Measurements from ENCODE around the gene ARHGAP18. TPM values are rescaled to one million over a fixed set of nuclear protein-coding genes. Genes with fewer than 3 reads are reported as not detected.

ARHGAP18 gene
- total and polyA plus RNA-seq, 2 experiments from 2014 or later, result 4.3 to 5.0 TPM

- TF ChIP-seq ZNF462 (CRISPR knock-in tag; IDR thresholded peaks at IDR 0.05) (no peak), STAT1 (IDR thresholded peaks at IDR 0.05; ENCODE audit: unreplicated experiment) (no peak), EZH2 (IDR thresholded peaks at IDR 0.05; ENCODE audit: low read depth, unreplicated experiment) (no peak), NANOG (IDR thresholded peaks at IDR 0.05; ENCODE audit: borderline replicate concordance) (no peak), EZH2phosphoT487 (IDR thresholded peaks at IDR 0.05; ENCODE audit: unreplicated experiment) (no peak), CREB1 (CRISPR knock-in tag; IDR thresholded peaks at IDR 0.05; ENCODE audit: low read depth) (no peak)
Observed at GRCh38 chr6:129586815-129587214, 123.2 kb downstream of the ARHGAP18 start (continued).

GRCh38 chr6:129583866-129584265 lies 126.1 kb downstream of the ARHGAP18 start:
- H3K4me1 ChIP-seq (ENCODE audit: insufficient read depth), result no peaks in the 10 kb centered on the region
- no peaks in the 10 kb centered on the region for H3K4me1 Mint-ChIP-seq
- ATAC-seq (no peak), DNase-seq (ENCODE audit: low spot score) (no peak)
- H3K27me3 Mint-ChIP-seq (ENCODE audit: insufficient read depth, low read depth, poor library complexity), result peaks cover 1% of the 10 kb centered on the region
- no peak overlapping the region for H2AFZ ChIP-seq
- H3K9me2 ChIP-seq (ENCODE audit: insufficient read depth), result no peaks in the 10 kb centered on the region
- H3F3A ChIP-seq (replicated peaks; ENCODE audit: low read depth), result no peaks in the 10 kb centered on the region
- H3K9me3 Mint-ChIP-seq, result no peaks in the 10 kb centered on the region
- H3K4me2 ChIP-seq, result no peak overlapping the region
- H3K36me3 Mint-ChIP-seq (ENCODE audit: low read depth), result no peaks in the 10 kb centered on the region
- H3K27ac ChIP-seq (ENCODE audit: low read depth), result no peak overlapping the region
- H3K36me3 ChIP-seq (ENCODE audit: insufficient read depth), result no peaks in the 10 kb centered on the region
- H3K27me3 ChIP-seq (ENCODE audit: insufficient read depth), result no peaks in the 10 kb centered on the region
- H3K27ac Mint-ChIP-seq, result no peak overlapping the region
- no peak overlapping the region for H3K4me3 ChIP-seq
- no peaks in the 10 kb centered on the region for H4K20me1 ChIP-seq (replicated peaks; ENCODE audit: insufficient read depth)
- H3K4me3 Mint-ChIP-seq, result no peak overlapping the region
- H3K79me2 ChIP-seq (replicated peaks; ENCODE audit: insufficient read depth), result no peaks in the 10 kb centered on the region
- TF ChIP-seq EZH2 (IDR thresholded peaks at IDR 0.05; ENCODE audit: low read depth, unreplicated experiment) (no peak), CTCF (conservative IDR thresholded peaks at IDR 0.05; ENCODE audit: low read depth in 2 of 2) (no peak), POLR2AphosphoS5 (IDR thresholded peaks at IDR 0.05; ENCODE audit: low read depth) (no peak), ZNF331 (CRISPR knock-in tag; IDR thresholded peaks at IDR 0.05; ENCODE audit: low read depth) (no peak), ETS1 (IDR thresholded peaks at IDR 0.05) (no peak), STAT1 (IDR thresholded peaks at IDR 0.05; ENCODE audit: unreplicated experiment) (no peak), NANOG (IDR thresholded peaks at IDR 0.05; ENCODE audit: borderline replicate concordance) (no peak), EZH2phosphoT487 (IDR thresholded peaks at IDR 0.05; ENCODE audit: unreplicated experiment) (no peak), CREB1 (CRISPR knock-in tag; IDR thresholded peaks at IDR 0.05; ENCODE audit: low read depth) (no peak), JUNB (IDR thresholded peaks at IDR 0.05; ENCODE audit: unreplicated experiment) (no peak), ZNF114 (CRISPR knock-in tag; IDR thresholded peaks at IDR 0.05) (no peak)
- TF ChIP-seq, protein P1, sequence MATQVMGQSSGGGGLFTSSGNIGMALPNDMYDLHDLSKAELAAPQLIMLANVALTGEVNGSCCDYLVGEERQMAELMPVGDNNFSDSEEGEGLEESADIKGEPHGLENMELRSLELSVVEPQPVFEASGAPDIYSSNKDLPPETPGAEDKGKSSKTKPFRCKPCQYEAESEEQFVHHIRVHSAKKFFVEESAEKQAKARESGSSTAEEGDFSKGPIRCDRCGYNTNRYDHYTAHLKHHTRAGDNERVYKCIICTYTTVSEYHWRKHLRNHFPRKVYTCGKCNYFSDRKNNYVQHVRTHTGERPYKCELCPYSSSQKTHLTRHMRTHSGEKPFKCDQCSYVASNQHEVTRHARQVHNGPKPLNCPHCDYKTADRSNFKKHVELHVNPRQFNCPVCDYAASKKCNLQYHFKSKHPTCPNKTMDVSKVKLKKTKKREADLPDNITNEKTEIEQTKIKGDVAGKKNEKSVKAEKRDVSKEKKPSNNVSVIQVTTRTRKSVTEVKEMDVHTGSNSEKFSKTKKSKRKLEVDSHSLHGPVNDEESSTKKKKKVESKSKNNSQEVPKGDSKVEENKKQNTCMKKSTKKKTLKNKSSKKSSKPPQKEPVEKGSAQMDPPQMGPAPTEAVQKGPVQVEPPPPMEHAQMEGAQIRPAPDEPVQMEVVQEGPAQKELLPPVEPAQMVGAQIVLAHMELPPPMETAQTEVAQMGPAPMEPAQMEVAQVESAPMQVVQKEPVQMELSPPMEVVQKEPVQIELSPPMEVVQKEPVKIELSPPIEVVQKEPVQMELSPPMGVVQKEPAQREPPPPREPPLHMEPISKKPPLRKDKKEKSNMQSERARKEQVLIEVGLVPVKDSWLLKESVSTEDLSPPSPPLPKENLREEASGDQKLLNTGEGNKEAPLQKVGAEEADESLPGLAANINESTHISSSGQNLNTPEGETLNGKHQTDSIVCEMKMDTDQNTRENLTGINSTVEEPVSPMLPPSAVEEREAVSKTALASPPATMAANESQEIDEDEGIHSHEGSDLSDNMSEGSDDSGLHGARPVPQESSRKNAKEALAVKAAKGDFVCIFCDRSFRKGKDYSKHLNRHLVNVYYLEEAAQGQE (IDR thresholded peaks at IDR 0.05; ENCODE audit: unreplicated experiment), result no peak
